WERI-Rb-1 (cell line): ENCODE results near the gene EFEMP1.

ENCODE experiments used
- DNase-seq: peaks from one replicate; pipeline ENCODE4 v3.0.0-alpha.2; 2020
- H3K27ac ChIP-seq: fragments of 250-450 bp; sonication (Bioruptor Pico); 2 replicates; pipeline ENCODE4 v1.5.1; 2020; ENCODE audit warnings: mild to moderate bottlenecking, moderate library complexity
- H3K27me3 ChIP-seq: fragments of 250-450 bp; sonication (Bioruptor Pico); 2 replicates; pipeline ENCODE4 v1.5.1; 2021; ENCODE audit warnings: mild to moderate bottlenecking, low read depth, moderate library complexity; ENCODE audit not compliant: insufficient read depth, severe bottlenecking
- H3K36me3 ChIP-seq: fragments of 250-450 bp; sonication (Bioruptor Pico); 2 replicates; pipeline ENCODE4 v1.5.1; 2020; ENCODE audit warnings: mild to moderate bottlenecking, moderate library complexity
- H3K4me3 ChIP-seq: 2 replicates; pipeline ENCODE4 v1.5.1; 2011; ENCODE audit warnings: low read depth, mild to moderate bottlenecking, control low read depth, low read length
- H3K9me3 ChIP-seq: fragments of 250-450 bp; sonication (Bioruptor Pico); 2 replicates; pipeline ENCODE4 v1.5.1; 2021; ENCODE audit warnings: mild to moderate bottlenecking, moderate library complexity; ENCODE audit not compliant: severe bottlenecking
- CTCF ChIP-seq: IDR thresholded peaks from 2 replicates; pipeline ENCODE4 v1.5.1; 2011; ENCODE audit warnings: low read depth, mild to moderate bottlenecking, control low read depth, inconsistent platforms, low read length

The EFEMP1 gene

GRCh38 chr2:55824551-55825096 lies 99.0 kb downstream of the EFEMP1 start:
- Histone ChIP-seq H3K9me3 (no peaks in the 10 kb centered on the region), H3K4me3 (no peak overlapping the region), H3K36me3 (no peaks in the 10 kb centered on the region), H3K27ac (no peak overlapping the region), H3K27me3 (no peaks in the 10 kb centered on the region)
- no peak for DNase-seq
- TF ChIP-seq CTCF: no peak
